ENCODE results near the gene ANXA10.

Gene ANXA10

GRCh38 chr4:168174308-168174707 lies 82.0 kb downstream of the ANXA10 start:
- TF ChIP-seq TAF1 (IDR thresholded peaks at IDR 0.05; ENCODE audit: borderline replicate concordance, insufficient read depth, low read length) (no peak), SIN3A (IDR thresholded peaks at IDR 0.05; ENCODE audit: borderline replicate concordance, insufficient read depth, low read length) (no peak), POLR2AphosphoS5 (IDR thresholded peaks at IDR 0.05; ENCODE audit: low read depth, low read length) (no peak), REST (IDR thresholded peaks at IDR 0.05; ENCODE audit: insufficient read depth in 1 of 2, low read depth in 2 of 2, low read length in 2 of 2) (no peak), FOXP2 (optimal IDR thresholded peaks at IDR 0.05; ENCODE audit: borderline replicate concordance, extremely low read depth, extremely low read length, insufficient read depth) (no peak)

DNA sequence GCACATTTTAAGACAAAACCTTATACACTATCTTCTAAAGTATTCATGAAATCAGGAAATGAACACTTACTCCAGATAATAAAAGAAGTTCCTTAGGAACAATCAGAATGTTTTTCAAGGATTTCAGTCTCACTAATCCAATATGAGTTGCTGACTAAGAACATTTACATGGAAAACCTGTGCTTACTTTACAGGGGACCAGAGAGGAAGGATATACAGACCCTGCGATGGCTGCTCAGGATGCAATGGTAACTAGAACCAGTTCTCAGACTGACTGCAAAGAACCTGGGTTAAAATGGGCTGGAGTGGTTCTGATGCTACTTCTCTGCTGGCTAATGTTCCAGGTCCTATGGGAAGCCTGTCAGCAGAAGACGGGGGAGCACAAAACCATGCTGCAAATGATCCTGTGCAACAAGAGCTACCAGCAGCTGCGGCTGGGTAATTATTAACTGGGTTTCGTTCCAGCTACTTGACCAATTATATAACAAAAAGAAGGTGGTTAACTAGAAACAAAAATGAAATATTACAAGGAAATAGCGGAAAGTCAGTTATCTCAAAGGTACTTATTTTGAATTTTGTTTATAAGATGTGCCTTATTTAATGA lies 85.3 kb downstream of the ANXA10 start:
- TF ChIP-seq REST (IDR thresholded peaks at IDR 0.05; ENCODE audit: insufficient read depth in 1 of 2, low read depth in 2 of 2, low read length in 2 of 2) (no peak), FOXP2 (optimal IDR thresholded peaks at IDR 0.05; ENCODE audit: borderline replicate concordance, extremely low read depth, extremely low read length, insufficient read depth) (no peak), SIN3A (IDR thresholded peaks at IDR 0.05; ENCODE audit: borderline replicate concordance, insufficient read depth, low read length) (no peak), TAF1 (IDR thresholded peaks at IDR 0.05; ENCODE audit: borderline replicate concordance, insufficient read depth, low read length) (no peak), POLR2AphosphoS5 (IDR thresholded peaks at IDR 0.05; ENCODE audit: low read depth, low read length) (no peak)

- TF ChIP-seq REST (IDR thresholded peaks at IDR 0.05; ENCODE audit: insufficient read depth in 1 of 2, low read depth in 2 of 2, low read length in 2 of 2): no peak
- TF ChIP-seq TAF1 (IDR thresholded peaks at IDR 0.05; ENCODE audit: borderline replicate concordance, insufficient read depth, low read length): no peak
- no peak for TF ChIP-seq SIN3A (IDR thresholded peaks at IDR 0.05; ENCODE audit: borderline replicate concordance, insufficient read depth, low read length)
- no peak for TF ChIP-seq POLR2AphosphoS5 (IDR thresholded peaks at IDR 0.05; ENCODE audit: low read depth, low read length)
- TF ChIP-seq FOXP2 (optimal IDR thresholded peaks at IDR 0.05; ENCODE audit: borderline replicate concordance, extremely low read depth, extremely low read length, insufficient read depth): no peak
These were observed 91.6 kb downstream of the ANXA10 start for GRCh38 chr4:168183717-168184571.

DNA sequence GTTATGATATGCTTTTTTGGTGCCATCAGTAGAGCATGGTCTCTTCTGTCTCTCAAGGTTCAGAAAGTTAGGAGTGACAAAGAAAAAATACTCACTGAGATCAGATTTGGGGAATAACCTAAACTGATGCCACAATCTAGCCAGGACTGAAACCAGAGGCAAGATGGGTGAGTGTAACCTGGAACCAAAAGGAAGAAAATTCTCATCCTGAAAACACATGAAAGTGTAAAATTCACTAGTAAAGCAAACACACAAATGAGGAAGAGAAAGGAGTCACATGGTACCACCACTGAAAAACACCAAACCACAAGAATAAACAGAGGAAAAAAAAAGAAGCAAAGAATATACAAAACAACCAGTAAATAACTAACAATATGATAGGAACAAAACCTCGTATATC lies 96.4 kb downstream of the ANXA10 start:
- TF ChIP-seq POLR2AphosphoS5 (IDR thresholded peaks at IDR 0.05; ENCODE audit: low read depth, low read length): no peak

- no peak for TF ChIP-seq SIN3A (IDR thresholded peaks at IDR 0.05; ENCODE audit: borderline replicate concordance, insufficient read depth, low read length)
- no peak for TF ChIP-seq TAF1 (IDR thresholded peaks at IDR 0.05; ENCODE audit: borderline replicate concordance, insufficient read depth, low read length)
- TF ChIP-seq FOXP2 (optimal IDR thresholded peaks at IDR 0.05; ENCODE audit: borderline replicate concordance, extremely low read depth, extremely low read length, insufficient read depth): no peak
- TF ChIP-seq REST (IDR thresholded peaks at IDR 0.05; ENCODE audit: insufficient read depth in 1 of 2, low read depth in 2 of 2, low read length in 2 of 2): no peak
- no peak for TF ChIP-seq POLR2AphosphoS5 (IDR thresholded peaks at IDR 0.05; ENCODE audit: low read depth, low read length)
These were observed 105.6 kb downstream of the ANXA10 start for GRCh38 chr4:168197926-168198325.

All from PFSK-1 (cell line).